T-helper 2 cell treated with Interferon-gamma antibody and Interleukin-4, amounts not matched to agents 100 ng/mL and 5 ng/mL, for 36 hours (primary cell): ENCODE results near the gene DAB2. TPM values are rescaled to one million over a fixed set of nuclear protein-coding genes. Genes with fewer than 3 reads are reported as not detected.

Experiments used
- intact Hi-C: fragments of 100-400 bp; cut with micrococcal nuclease; formaldehyde crosslinking; loops from one replicate; pipeline ENCODE4 v1.15.1; 2023
- total RNA-seq: library from RNA; stranded (reverse); gene quantifications from 2 replicates; pipeline ENCODE4 v1.2.3, GENCODE V29; 2022

The DAB2 gene
- total RNA-seq, 1 donor from 2014 or later: not detected

- intact Hi-C loops: no loop called here
Observed at GRCh38 chr5:39387293-39387692, 37.5 kb downstream of the DAB2 start.

- intact Hi-C loops: no loop called here
Observed at GRCh38 chr5:39384271-39384670, 40.5 kb downstream of the DAB2 start.

DNA sequence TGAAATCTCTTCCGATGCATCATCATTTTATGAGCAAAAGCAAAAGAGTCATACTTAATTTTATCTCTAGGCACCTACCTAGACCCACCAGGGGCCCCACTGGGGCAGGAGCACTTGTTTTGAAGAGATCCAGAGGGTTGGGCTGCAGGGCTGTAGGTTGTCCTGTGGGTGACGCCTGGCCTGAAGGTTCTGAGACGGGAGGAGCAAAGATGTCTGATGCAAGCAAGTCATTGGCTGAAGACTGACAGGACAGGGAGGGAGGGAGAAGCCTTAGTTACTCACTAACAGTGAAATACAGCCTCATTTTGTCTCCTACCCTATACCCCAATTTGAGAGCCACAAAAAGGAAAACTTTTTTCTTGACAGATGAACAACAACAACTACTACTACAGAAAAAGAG lies 43.4 kb downstream of the DAB2 start:
- intact Hi-C loops: no loop called here

- intact Hi-C loops: loop anchor here (5.0 kb wide), 2 partner anchors 162 to 193 kb away; partner anchors contain the start of gene FYB1
Observed at GRCh38 chr5:39379693-39380092, 45.1 kb downstream of the DAB2 start.

GRCh38 chr5:39377613-39378012 lies 47.2 kb downstream of the DAB2 start:
- intact Hi-C loops: loop anchor here (5.0 kb wide), 2 partner anchors 160 to 195 kb away; partner anchors contain the start of gene FYB1

DNA sequence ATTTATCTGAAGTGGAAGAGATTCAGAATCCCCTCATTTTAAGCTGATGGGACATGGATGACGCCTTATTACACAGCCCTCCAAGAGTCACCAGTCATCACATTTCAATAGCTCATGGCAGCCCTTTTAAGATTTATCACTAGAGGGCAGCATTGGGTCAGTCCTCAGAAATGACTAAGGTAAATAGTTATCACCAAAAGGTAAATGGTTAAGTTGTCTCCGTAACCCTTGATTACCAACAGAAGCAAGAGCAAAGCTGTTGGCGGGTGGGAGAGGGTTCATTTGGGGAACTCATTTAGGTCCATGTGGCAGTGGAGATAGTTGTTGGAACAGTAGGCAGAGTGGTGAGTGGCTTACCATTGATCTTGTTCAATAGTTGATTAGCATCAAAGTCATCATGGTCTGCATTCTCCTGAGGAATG lies 48.5 kb downstream of the DAB2 start:
- intact Hi-C loops: loop anchor here (1.0 to 5.0 kb wide), 3 partner anchors 159 to 196 kb away; partner anchors contain the start of gene FYB1

DNA sequence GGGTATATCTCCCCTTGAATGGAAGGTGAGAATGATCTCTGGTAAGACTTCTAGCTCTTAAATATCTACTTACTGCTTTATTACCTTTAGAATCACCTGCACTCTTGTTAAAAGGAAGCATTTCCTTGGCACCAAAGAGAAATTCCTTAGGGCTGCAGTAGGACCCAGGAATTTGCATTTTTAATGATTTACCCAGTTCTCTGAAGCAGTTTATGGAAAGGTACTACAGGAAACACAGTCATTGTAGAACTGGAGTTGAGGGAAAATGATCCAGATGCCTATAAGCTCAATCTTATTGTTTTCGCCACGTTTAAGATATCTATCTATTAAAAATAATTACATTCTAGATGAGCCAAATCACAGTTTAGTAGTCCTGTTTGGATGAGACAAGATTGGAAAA lies 51.0 kb downstream of the DAB2 start:
- intact Hi-C loops: no loop called here

GRCh38 chr5:39371367-39371635 lies 53.5 kb downstream of the DAB2 start:
- intact Hi-C loops: no loop called here

- intact Hi-C loops: no loop called here
Observed at GRCh38 chr5:39370555-39371366, 54.0 kb downstream of the DAB2 start.

DNA sequence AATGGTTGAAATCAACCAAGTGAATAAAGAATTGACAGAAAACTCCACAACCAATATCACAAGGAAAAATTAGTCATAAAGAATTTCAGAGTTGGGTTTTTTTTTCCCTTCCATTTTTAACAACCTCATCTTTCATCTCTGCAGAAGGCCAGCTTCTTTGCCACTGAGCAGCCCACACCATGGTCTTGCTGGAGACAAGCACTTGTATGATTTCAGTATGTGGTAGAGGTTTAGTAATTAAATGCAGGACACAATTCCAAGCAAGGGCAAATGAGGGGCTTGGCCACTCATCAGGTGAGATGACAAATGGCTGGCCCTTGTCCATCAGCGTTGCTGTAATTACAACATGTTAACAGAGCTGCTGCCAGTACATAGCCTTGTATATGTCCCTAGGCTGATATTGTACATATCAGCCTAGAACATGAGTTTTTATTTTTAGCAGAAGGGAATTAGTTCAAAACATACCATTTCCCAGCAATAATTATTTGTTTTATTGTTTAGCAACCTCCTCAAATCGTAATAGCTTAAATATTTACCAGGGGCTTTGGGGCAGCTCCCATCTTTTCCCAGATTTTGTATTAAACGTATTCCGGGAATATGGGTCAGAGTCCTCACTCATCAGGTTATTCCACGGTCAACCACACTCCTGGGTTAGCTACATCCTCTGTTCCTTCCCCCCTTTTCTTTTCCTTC lies 55.5 kb downstream of the DAB2 start:
- intact Hi-C loops: no loop called here

DNA sequence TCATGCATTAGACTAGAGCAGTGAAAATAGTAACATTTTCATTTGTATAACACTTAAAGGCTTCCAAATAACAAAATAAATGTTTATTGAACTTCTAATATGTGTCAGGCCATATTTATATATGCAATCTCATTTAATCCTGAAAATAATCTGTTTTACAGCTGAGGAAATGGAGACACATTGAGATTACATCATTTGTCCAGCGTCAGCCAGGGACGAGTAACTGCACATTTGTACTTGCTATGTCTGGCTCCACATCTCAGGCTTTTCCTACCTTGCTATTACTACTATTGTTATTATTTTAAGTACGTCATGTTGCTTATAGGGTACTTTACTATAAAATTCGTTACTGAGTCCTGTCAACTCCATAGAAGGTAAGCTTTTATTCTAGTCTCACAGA lies 56.7 kb downstream of the DAB2 start:
- intact Hi-C loops: no loop called here

DNA sequence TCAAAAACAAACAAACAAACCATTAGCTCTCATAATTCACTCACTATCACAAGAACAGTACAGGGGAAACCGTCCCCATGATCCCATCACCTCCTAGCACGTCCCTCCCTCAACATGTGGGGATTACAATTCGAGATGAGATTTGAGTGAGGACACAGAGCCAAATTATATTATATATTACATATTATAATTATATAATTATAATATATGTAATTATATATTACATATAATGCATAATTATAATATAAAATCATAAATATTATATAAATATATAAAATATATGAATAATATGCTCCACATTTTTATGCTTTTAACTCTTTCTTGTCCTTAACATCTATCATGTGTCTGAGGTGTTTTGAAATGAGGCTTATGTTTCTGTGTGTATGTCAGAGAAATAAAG lies 57.1 kb downstream of the DAB2 start:
- intact Hi-C loops: no loop called here

GRCh38 chr5:39364367-39364766 lies 60.4 kb downstream of the DAB2 start, which contains the start of gene C9:
Gene C9 (minus strand): TSS chr5:39364495. CDS start chr5:39364464, 31 bp downstream.
- intact Hi-C loops: no loop called here

GRCh38 chr5:39363217-39363616 lies 61.6 kb downstream of the DAB2 start:
- intact Hi-C loops: no loop called here

- intact Hi-C loops: no loop called here
Observed at GRCh38 chr5:39362646-39363045, 62.1 kb downstream of the DAB2 start.

GRCh38 chr5:39361306-39361705 lies 63.5 kb downstream of the DAB2 start:
- intact Hi-C loops: no loop called here

DNA sequence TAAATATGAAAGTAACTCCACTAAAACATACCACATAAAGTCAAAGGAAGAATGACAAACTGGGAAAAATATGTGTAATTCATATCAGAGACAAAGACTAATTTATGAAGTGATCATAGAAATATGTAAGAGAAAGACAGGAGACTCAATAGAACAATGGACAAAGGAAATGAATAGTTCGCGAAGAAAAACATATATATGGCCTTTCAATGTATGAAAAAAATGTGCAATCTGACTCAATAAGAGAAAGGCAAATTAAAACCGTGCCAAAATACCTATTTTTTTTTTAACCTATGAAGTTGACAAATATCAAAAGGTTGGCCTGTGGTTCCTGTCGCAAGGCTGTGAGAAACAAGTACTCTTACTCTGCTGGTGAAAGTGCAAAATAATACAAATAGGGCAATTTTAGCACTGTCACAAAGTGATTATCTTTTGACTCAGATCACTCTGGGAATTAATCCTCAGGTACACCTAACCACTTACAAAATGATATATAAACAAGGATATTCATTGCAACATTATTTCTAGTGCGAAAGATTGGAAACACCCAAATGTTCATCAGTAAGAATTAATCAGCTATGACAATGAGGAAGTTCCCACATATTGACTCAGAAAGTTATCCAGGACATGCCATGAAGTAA lies 64.2 kb downstream of the DAB2 start:
- intact Hi-C loops: no loop called here

DNA sequence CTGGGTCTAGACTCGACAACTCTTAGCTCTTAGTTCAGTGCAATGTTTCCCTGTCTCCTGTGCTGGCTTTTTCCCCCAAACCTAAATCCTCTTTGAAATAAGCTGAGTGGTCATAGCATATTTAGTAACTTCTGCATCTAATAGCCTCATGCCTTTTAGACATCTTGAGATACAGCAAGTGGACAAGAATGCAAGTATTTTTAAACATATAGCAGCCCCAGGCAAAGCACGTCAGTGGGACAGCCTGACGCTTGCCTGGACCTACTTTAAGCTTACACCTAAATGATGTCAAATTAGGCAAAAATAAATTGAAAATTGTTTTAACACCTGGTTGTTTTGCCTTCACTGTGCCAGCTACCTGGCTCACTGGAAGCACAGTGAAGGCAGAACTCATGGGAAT lies 68.5 kb downstream of the DAB2 start:
- intact Hi-C loops: no loop called here

GRCh38 chr5:39355324-39355723 lies 69.5 kb downstream of the DAB2 start:
- intact Hi-C loops: no loop called here

GRCh38 chr5:39353717-39354399 lies 70.9 kb downstream of the DAB2 start:
- intact Hi-C loops: no loop called here

- intact Hi-C loops: no loop called here
Observed at GRCh38 chr5:39352951-39353350, 71.8 kb downstream of the DAB2 start.

DNA sequence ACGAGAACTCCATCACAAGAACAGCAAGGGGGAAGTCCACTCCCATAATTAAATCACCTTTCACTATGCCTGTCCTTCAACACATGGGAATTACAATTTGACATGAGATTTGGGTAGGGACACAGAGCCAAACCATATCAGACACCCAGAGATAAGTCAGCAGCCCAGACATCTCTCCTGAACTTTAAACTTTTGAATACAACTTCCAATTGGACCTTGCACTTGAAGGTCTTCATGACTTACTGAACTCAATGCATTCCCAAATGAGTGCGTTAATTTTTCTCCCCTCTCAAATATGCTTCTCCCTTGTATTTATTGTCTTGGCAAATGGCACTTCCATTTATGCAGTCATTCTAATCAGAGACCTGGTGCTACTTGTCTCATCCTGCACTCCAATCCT lies 72.6 kb downstream of the DAB2 start:
- intact Hi-C loops: no loop called here
